ENCODE data around the gene IDE. TPM values are rescaled to one million over a fixed set of nuclear protein-coding genes. Genes with fewer than 3 reads are reported as not detected.
A peak's percentile ranks its signal among the peaks of the same experiment; 100 is the strongest.

The IDE gene
- polyA plus RNA-seq, 1 experiment: 15.1 TPM

DNA sequence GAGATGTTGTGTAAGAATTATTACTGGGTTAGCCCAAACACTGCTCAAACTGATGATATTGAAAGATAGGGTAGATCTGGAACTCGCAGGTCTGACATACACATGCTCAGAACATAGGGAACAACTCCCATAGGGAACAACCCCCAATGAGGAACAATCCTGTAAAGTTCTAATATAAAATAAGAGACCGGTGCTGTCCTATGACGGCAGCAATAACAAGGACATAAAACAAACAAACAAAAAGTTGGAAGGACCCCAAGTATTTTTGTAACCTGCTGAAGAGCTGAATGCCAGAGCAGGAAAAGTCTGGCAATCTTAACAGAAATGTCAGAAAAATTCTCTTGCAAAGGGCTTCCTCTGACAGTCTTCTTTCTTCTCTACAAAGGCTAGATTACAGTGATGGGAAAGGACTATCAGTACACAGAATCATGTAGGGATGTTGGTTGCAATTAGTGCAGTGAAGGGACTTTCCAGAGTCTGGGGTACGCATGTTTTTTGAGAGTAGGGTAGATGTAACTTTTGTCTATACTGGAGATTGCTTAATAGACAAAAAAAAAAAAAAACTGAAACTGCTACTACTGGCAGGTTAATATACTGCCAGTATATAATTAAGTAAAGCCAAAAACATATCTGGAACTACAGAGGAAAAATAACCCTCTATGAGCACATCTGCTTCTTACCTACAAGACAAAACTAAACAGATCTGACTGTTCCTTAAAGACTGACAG, 35.5 kb downstream of the IDE start:
- ChIA-PET POLR2A (no interaction called here), CTCF (interaction anchor here (0.7 kb wide), 1 partner anchor 78 kb away, joined by 3 read pairs; no protein-coding TSS in a partner anchor)
- TF ChIP-seq, protein P1, sequence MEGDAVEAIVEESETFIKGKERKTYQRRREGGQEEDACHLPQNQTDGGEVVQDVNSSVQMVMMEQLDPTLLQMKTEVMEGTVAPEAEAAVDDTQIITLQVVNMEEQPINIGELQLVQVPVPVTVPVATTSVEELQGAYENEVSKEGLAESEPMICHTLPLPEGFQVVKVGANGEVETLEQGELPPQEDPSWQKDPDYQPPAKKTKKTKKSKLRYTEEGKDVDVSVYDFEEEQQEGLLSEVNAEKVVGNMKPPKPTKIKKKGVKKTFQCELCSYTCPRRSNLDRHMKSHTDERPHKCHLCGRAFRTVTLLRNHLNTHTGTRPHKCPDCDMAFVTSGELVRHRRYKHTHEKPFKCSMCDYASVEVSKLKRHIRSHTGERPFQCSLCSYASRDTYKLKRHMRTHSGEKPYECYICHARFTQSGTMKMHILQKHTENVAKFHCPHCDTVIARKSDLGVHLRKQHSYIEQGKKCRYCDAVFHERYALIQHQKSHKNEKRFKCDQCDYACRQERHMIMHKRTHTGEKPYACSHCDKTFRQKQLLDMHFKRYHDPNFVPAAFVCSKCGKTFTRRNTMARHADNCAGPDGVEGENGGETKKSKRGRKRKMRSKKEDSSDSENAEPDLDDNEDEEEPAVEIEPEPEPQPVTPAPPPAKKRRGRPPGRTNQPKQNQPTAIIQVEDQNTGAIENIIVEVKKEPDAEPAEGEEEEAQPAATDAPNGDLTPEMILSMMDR (IDR thresholded peaks at IDR 0.05; ENCODE audit: insufficient read depth, low read depth, low read length): no peak
- no peak overlapping the region for H3K4me3 ChIP-seq (ENCODE audit: low read depth, low read length)
- no peaks in the 10 kb centered on the region for H3K36me3 ChIP-seq (ENCODE audit: control insufficient read depth, insufficient read depth, low read length)
- no peaks in the 10 kb centered on the region for H3K27me3 ChIP-seq (ENCODE audit: control insufficient read depth, insufficient read depth, low read length)
- DNase-seq (ENCODE audit: low read depth): no peak

DNA sequence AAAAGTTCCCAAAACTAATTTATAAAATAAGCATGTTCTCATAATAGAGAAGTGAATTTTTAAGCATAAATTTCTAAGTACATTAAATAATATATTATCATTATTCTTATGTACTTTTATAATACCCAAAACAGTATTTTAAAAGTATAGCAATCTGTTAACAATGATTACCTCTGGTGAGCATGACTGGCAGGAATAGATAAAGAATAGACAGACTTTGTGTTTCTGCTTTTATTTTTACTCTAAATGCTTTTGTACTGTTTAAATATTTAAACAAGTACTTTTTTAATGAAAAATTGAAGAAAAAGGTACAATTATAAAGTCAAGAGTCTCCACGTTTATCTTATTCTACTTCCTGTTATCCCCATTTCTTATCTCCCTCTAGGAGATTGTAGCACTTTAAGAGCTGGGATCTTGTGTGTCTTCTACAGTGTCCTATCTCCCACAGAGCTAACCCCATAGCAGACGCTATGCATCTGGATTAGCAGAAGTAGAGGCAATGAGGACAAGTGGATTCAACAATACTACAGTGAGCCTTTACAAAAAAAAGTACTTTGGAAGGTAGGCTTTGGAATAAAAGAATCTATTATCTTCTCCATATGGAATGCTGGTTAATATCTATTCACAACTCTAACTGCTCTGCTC, 42.9 kb downstream of the IDE start:
- H3K4me3 ChIP-seq (ENCODE audit: low read depth, low read length): no peak overlapping the region
- TF ChIP-seq, protein P1 (IDR thresholded peaks at IDR 0.05; ENCODE audit: insufficient read depth, low read depth, low read length): no peak
- ChIA-PET CTCF (interaction anchor here (1.9 kb wide), 1 partner anchor 14 kb away, joined by 6 read pairs; no protein-coding TSS in a partner anchor), POLR2A (no interaction called here)
- no peaks in the 10 kb centered on the region for H3K36me3 ChIP-seq (ENCODE audit: control insufficient read depth, insufficient read depth, low read length)
- no peaks in the 10 kb centered on the region for H3K27me3 ChIP-seq (ENCODE audit: control insufficient read depth, insufficient read depth, low read length)
- no peak for DNase-seq (ENCODE audit: low read depth)

DNA sequence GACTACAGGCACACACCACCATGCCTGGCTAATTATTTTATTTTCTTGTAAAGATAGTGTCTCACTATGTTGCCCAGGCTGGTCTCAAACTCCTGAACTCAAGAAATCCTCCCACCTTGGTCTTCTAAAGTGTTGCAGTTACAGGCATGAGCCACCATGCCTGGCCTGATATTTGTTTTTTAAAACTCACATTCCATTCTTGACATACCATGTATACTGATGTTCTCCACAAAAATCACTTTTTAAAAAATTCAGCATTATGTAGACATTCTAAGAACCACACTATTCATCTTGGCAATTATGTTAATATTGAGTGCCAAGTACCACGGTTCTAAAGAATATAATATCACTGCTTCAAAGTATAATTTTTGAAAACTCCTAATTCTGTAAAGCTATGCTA, 43.5 kb downstream of the IDE start:
- TF ChIP-seq, protein P1 (IDR thresholded peaks at IDR 0.05; ENCODE audit: insufficient read depth, low read depth, low read length): 0 out of 2 replicates have a peak, but pooled peaks have one; percentile 4
- Histone ChIP-seq H3K27me3 (ENCODE audit: control insufficient read depth, insufficient read depth, low read length) (no peaks in the 10 kb centered on the region), H3K4me3 (ENCODE audit: low read depth, low read length) (no peak overlapping the region), H3K36me3 (ENCODE audit: control insufficient read depth, insufficient read depth, low read length) (no peaks in the 10 kb centered on the region)
- DNase-seq (ENCODE audit: low read depth): no peak
- ChIA-PET CTCF (interaction anchor here (1.9 kb wide), 1 partner anchor 13 kb away, joined by 6 read pairs; no protein-coding TSS in a partner anchor), POLR2A (no interaction called here)

DNA sequence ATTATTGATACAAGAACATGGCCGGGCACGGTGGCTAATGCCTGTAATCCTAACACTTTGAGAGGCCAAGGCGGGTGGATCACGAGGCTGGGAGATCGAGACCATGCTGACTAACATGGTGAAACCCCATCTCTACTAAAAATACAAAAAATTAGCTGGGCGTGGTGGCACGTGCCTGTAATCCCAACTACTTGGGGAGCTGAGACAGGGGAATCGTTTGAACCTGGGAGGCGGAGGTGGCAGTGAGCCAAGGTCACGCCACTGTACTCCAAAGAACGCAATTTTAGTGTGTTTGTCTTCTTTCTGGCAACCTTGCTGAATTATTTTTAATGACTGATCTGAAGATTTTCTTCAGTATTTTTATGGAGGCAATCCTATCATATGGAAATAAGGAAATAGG, 46.2 kb downstream of the IDE start:
- ChIA-PET POLR2A (no interaction called here), CTCF (interaction anchor here (1.0 to 8.0 kb wide), 3 partner anchors 11 to 46 kb away, joined by 3 to 40 read pairs (median 5); partner anchors contain the start of gene IDE)
- Histone ChIP-seq H3K27me3 (ENCODE audit: control insufficient read depth, insufficient read depth, low read length) (no peaks in the 10 kb centered on the region), H3K36me3 (ENCODE audit: control insufficient read depth, insufficient read depth, low read length) (peaks cover 2% of the 10 kb centered on the region; the same call in 1 of the 2 replicates), H3K4me3 (ENCODE audit: low read depth, low read length) (no peak overlapping the region)
- TF ChIP-seq, protein P1 (IDR thresholded peaks at IDR 0.05; ENCODE audit: insufficient read depth, low read depth, low read length): no peak
- no peak for DNase-seq (ENCODE audit: low read depth)

DNA sequence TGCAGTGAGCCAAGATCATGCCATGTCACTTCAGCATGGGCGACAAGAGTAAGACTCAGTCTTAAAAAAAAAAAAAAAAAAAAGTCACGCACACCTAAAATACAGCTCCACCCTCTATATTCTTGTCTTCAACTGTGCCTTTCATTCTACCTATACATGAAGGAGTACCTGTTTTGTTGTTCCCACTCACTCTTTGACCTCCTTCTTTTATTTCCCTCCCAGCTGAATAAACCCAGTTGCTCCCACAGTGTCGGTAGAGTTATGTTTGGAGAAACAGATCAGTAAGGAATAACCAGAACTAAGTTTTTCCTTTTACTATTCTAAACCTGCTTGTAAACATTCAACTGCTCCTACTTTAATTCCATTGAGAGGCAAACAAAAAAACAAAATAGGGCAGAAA, 50.3 kb downstream of the IDE start:
- Histone ChIP-seq H3K4me3 (ENCODE audit: low read depth, low read length) (no peak overlapping the region), H3K36me3 (ENCODE audit: control insufficient read depth, insufficient read depth, low read length) (peaks cover 2% of the 10 kb centered on the region; the same call in 1 of the 2 replicates), H3K27me3 (ENCODE audit: control insufficient read depth, insufficient read depth, low read length) (no peaks in the 10 kb centered on the region)
- TF ChIP-seq, protein P1 (IDR thresholded peaks at IDR 0.05; ENCODE audit: insufficient read depth, low read depth, low read length): no peak
- ChIA-PET CTCF (interaction anchor here (1.3 to 8.0 kb wide), 2 partner anchors 22 to 50 kb away, joined by 5 to 40 read pairs; partner anchors contain the start of gene IDE), POLR2A (no interaction called here)
- DNase-seq (ENCODE audit: low read depth): no peak

All from BJ (cell line).